GM18526 (cell line): ENCODE data around the gene LGR5.

Experiments
- POLR2A ChIP-seq: IDR thresholded peaks from 3 replicates; pipeline ENCODE4 v1.6.1; 2011; ENCODE audit not compliant: insufficient read length; ENCODE audit errors: extremely low read depth

Gene LGR5

DNA sequence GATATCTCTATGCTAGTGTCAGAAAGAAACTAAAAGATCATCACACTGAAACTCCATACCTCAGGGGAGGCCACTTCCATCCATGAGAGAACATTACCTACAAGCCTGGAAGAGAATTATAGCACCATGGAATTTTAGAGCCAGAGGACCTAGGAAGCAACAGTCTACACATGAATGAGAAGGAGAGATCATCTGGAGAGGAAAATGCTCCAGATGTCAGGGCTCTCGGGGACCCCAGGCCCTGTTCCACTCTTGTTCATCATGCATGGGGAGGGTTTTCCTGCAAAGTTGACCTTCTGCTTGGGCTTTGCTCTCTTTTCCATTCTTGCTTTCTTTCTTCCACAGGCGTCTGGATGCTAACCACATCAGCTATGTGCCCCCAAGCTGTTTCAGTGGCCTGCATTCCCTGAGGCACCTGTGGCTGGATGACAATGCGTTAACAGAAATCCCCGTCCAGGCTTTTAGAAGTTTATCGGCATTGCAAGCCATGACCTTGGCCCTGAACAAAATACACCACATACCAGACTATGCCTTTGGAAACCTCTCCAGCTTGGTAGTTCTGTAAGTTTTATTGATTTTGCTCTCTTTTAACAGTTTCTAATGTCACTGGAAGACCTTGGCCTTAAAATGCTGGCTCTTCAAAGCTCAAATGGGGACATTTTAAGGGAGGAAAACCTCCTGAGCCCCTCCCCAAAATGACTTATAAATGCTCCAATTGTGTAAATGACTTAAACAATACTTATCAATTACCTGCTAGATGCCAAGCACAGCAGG lies 113.3 kb downstream of the LGR5 start:
- no peak for TF ChIP-seq POLR2A

DNA sequence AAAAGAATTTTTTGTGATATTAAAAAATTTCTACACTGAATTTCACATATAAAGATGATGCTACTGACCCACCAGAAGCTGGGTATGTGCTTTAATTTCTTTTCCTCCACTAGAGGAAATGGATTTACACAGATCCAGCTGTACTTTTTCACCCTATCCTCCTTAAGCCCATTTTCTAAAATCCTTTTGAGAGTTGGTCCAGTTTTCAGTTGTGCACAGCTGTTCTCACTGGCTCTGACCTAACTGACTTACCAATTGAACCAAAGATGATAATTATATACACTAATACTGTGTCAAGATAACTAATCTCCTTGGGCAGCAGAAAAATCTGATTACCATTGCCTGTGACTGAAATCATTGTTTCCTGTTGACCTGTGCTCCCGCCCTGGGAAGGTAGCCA lies 115.6 kb downstream of the LGR5 start:
- no peak for TF ChIP-seq POLR2A

DNA sequence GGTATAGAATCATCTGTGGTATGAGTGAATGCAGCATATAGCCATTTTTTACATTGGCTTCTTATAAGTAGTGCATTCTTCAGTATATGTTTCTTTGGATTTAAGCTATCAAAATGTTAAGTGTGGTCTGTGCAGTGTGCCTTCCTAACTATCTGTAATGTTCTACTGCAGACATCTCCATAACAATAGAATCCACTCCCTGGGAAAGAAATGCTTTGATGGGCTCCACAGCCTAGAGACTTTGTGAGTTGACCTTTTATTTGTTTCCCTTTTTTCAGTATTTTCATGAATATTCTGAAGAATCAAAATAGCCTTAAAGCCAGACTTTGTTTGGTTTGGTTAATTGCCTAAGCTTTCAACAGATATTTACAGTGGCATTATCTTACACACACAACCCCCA lies 116.8 kb downstream of the LGR5 start:
- TF ChIP-seq POLR2A: no peak

DNA sequence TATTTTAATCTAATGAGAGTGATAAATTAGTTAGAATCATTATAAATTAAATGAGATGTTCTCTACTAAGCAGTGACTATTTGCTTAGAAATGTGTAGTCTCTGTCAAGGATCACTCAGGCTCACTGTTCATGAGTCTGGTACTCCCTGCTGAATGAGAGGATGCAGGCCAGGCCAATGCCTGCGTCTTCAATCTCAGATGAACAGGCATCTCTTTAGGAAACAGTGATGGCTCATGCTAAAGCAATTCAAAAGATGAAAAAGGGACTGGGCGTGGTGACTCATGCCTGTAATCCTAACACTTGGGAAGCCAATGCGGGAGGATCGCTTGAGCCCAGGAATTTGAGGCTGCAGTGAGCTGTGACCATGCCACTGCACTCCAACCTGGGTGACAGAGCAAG lies 117.3 kb downstream of the LGR5 start:
- no peak for TF ChIP-seq POLR2A

DNA sequence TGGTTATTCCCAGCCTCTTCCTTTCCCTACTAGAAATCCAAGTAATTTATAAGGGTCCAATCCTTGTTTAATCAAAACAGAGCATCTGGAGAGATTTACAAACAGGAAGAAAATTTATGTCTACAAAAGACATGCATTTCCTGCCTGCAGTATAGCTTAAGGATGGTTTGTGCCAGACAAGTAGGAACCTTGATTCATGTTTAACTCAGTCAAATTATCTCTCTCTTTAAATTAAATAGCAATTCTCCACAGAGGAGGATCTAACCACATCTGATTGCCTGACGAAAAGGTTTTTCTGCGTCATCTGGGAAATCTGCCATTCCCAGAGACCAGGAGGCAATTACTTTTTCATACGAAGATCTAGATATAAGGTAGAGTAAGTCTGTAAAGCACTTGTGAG lies 118.8 kb downstream of the LGR5 start:
- TF ChIP-seq POLR2A: no peak

DNA sequence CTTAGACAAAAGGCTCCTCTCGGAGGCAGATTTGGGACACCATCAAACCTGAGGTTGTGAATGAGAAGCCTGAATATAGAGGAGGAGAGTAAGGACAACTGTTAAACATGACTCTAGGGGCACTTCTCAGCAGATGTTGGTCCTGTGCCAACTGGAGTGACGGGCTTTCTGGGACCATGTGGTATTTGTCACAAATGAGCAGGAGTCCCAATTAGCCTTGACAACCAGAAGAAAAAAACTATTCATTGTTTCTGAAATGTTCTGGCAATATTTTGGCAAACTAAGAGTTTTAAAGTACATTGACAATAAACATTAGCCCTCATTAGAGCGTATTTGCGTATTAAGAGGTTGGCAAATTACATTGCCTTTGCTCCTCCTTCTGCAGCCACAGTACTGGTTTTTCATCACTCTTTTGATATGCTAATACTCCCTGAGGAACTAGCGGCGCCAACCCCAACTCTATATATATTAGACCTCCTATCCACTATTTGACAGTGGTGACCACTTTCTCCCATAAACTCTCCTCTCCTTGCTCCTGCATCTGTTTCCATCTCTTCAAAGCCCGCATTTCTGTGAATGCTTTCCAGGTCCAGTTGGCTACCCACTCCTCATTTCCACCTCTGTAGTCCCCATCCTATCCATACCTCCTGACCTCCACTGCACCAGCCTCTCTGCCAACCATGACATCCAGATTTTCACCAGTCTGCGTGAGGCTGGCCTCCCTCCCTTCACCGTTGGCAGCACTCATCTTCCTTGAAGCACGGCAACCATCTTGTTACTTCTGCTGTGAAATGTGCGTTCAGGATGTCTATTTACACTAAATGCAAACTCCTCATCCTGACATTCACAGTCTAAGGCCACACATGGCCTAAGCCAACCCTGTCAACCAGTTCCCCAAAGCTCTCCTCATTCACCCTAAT lies 123.3 kb downstream of the LGR5 start:
- no peak for TF ChIP-seq POLR2A

DNA sequence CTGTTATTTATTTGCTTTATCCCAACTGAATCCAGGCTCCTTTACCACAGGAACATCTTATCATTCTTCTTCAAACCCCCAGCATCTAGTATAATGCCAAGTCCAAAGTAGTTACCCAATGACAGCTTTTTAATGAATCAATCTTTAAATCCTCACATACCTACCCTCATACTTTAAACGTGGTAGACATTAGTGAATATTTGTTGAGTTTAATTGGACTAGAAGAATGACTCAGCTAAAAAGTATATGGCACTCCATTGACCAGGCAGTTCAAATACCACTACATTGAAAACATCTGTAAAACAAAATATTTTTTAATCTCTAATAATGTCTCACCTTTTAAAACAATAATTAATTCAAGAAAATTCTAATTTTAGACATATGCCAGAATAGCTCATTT lies 125.9 kb downstream of the LGR5 start:
- no peak for TF ChIP-seq POLR2A

DNA sequence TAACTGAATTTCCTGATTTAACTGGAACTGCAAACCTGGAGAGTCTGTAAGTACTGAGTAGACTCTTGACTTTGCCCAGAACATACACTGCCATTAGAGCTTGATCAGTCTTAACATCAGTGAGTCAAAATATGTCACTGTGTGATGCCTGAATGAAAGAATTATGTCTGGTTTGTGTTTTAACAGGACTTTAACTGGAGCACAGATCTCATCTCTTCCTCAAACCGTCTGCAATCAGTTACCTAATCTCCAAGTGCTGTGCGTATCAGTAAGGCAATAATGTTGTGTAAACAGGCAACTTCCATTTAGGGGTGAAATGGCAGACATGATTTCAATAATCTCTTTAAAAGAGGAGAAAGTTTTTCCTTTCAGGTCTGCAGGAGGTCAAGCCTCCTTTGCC lies 127.1 kb downstream of the LGR5 start:
- TF ChIP-seq POLR2A: no peak

DNA sequence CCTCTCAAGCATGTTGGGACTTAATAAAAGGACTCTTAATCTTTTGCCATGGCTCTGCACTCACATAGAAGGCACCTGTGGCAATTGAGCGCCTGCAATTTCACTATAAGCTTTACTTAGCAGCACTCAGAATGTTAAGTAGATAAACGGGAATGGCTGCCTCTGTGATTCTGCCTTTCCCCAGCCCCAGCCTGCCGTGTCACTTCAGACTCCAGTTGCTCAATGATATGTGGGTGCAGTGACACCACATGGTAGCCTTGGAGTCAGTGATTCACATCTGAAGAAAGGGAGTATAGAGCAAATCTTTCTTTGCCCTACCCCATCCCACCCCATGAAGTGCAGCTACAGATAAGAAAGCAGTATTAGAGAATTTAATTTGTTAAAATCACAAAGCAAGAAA lies 127.9 kb downstream of the LGR5 start:
- no peak for TF ChIP-seq POLR2A

DNA sequence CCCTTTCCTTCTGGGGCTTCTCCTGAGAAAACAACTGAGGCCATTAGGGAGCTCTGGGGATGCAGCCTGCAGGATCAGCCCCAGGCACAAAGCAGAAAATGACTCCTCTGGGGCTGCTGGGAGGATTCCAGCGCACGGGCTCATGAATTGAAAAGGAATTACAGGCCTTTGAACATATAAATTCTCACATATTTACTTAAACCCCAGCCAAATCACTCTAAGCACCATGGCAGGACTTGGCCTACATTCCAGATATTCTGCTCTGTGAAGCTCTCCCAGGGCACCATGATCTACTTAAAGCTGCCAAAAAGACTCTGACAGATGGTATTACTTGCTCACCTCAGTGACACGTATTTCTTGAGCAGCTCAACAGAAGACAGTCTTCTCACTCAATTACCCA lies 136.9 kb downstream of the LGR5 start:
- no peak for TF ChIP-seq POLR2A

DNA sequence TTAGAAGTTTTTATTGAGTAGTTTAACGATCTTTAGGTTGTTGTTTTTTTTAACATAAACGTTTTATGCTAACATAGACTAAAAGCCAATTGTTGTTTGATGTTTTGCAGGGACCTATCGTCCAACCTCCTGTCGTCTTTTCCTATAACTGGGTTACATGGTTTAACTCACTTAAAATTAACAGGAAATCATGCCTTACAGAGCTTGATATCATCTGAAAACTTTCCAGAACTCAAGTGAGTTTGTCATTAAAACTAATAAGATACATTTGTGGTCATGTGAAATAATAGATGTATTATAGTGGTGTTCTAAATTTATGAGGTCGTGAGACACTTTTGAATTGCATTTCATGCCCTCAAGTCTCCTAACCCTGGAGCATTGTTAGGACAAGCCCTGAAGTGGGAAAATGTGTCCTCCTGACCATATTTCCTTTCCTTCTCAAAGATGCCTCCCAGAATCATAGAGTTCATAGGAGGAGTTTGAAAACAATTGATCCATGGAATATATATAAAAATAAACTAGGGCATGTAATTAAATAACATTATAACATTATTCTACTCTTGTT lies 139.2 kb downstream of the LGR5 start:
- TF ChIP-seq POLR2A: no peak

DNA sequence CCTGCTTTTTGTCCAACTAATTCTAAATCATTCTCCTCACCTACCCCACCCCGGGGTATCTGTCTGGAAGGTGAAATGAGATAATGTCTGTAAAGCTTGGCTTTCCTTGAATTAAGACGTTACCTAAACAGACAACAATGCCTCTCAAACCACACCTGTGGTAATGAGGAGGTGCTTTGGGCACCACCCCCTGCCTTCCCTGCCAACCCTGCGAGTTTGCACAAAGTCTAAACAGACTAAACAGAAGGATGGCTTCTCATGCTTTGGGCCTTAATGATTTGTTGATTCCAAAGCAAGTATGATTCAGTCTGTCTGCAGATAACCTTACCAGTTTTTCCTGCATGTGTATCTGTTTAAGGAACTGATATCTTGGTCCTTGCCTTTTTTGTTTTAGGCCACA lies 141.6 kb downstream of the LGR5 start:
- no peak for TF ChIP-seq POLR2A

DNA sequence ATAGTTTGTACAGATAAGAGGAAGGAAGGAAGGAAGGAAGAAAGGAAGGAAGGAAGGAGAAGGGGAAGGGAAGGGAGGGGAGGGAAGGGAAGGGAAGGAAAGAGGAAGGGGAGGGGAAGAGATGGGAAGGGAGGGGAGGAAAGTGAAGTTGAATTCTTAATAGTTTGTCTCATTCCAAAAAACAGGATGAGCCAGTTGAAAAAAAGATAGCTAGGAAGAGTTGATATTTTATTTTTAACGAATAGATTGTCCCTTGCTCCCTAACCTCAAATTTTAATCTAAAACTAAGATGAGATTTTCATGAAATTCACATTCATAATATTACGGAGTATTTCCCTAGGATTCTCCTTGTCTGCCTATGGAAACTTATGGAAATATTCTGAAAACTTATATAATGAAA lies 143.3 kb downstream of the LGR5 start:
- no peak for TF ChIP-seq POLR2A

DNA sequence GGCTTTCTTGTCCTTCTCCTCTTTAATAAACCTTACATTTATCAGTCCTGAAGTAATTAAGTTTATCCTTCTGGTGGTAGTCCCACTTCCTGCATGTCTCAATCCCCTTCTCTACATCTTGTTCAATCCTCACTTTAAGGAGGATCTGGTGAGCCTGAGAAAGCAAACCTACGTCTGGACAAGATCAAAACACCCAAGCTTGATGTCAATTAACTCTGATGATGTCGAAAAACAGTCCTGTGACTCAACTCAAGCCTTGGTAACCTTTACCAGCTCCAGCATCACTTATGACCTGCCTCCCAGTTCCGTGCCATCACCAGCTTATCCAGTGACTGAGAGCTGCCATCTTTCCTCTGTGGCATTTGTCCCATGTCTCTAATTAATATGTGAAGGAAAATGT lies 144.8 kb downstream of the LGR5 start:
- TF ChIP-seq POLR2A: no peak

DNA sequence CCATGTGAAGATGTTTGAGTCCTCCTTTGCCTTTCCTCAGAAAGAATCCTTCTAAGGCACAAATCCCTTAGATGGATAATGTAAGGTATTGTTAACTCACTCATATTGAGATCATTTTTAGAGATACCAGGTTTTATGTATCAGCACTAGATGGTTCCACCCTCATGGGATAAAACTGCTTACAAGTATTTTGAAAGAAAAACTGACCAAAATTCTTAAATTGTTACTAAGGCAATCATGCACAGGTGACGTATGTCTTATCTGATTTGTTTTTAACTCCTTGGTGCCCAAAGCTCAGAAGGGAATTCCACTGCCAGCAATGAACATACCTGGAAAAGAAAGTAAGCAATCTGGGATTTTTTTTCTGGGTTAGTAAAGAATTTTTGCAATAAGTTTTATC lies 145.6 kb downstream of the LGR5 start:
- TF ChIP-seq POLR2A: no peak

DNA sequence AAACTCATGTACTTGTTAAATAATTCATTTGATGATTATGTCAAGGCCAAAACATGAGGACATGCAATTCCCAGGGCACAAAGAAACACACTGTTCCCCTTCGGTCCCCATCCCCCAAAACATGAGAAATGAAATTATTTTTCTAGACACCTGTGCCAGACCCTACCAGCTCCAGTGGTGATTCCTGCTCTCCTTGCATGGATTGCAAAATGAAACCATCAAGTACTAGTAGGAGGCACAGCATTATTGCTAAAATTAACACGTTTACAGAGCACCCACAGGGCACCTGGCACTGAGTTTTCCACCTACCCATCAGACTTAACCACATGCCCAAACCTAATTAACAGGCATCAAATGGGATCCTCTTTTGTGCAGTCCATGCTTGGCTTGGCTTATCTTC lies 147.4 kb downstream of the LGR5 start:
- TF ChIP-seq POLR2A: no peak

DNA sequence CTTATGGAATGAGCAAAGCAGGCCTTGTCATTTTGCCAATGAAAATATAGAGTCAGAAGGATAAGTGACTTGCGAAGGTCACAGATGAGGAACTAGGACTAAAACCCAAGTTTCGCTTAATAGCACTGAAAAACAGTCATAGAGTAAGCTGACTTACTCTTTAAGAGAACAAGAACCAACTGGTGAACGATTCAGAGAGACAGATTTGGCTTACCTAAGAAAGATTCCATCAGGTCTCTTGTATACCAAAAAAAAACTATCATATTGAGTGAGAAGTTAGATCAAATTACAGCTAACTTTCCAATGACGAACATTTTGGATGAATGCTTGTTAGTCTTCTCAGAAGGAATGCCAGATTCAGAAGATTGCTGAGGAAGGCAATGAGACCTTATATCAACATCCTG lies 149.9 kb downstream of the LGR5 start:
- TF ChIP-seq POLR2A: no peak

DNA sequence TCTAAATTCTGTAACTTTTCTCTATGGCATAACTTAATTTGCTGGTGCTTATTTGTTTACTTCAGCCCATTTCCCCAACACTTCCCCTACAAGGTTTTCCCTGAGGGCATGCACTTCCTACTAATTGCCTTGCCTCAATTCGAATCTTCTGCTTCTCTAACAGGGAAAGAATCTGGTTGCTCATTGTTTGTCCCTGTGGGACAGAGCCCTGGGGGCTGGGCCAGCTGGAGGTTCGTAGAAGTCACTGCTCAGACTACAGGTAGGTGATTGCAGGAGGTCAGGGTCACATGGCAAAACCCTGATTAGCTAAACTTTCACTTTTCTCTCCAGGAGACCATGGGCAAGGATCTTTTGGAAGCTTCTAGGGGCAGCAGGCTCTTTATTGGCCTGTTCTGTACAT lies 152.0 kb downstream of the LGR5 start:
- no peak for TF ChIP-seq POLR2A
